Natural killer cell (primary cell): ENCODE data around the gene CLEC16A. TPM values are rescaled to one million over a fixed set of nuclear protein-coding genes. Genes with fewer than 3 reads are reported as not detected.

Experiments used
- ATAC-seq, 3 donors: fragments of 150-1000 bp in 2 of 3; fragments of 200-7000 bp in 1 of 3; cut with Tn5 transposase; 1 replicate in 1 of 3; 2 replicates in 2 of 3; pipeline ENCODE4 v1.10.0; 2021; ENCODE audit warnings: mild to moderate bottlenecking in 2 of 3, moderate library complexity in 2 of 3
- DNase-seq, 2 donors: peaks; one replicate each; pipeline versions ENCODE4 v3.0.0 to v3.0.0-alpha.2; 2013 to 2021; ENCODE audit warnings: mixed read lengths in 1 of 2
- H3K27ac ChIP-seq: one replicate; pipeline ENCODE4 v1.5.1; 2013; ENCODE audit warnings: mild to moderate bottlenecking, low read length
- H3K27me3 ChIP-seq: one replicate; pipeline ENCODE4 v1.6.1; 2013; ENCODE audit warnings: low read length; ENCODE audit not compliant: control insufficient read depth, insufficient read depth
- H3K36me3 ChIP-seq: one replicate; pipeline ENCODE4 v1.6.1; 2013; ENCODE audit warnings: low read length; ENCODE audit not compliant: control insufficient read depth, insufficient read depth
- H3K4me1 ChIP-seq: one replicate; pipeline ENCODE4 v1.6.1; 2013; ENCODE audit warnings: low read length; ENCODE audit not compliant: control insufficient read depth, insufficient read depth
- H3K4me3 ChIP-seq: one replicate; pipeline ENCODE4 v1.5.1; 2013; ENCODE audit warnings: low read length
- H3K9me3 ChIP-seq: one replicate; pipeline ENCODE4 v1.6.1; 2013; ENCODE audit warnings: low read length; ENCODE audit not compliant: control insufficient read depth, insufficient read depth
- H3K27ac Mint-ChIP-seq, 2 donors: one replicate each; pipeline ENCODE4 v1.8.0; 2022; ENCODE audit warnings: mild to moderate bottlenecking in 2 of 2, mixed read lengths in 2 of 2, moderate library complexity in 1 of 2
- H3K27me3 Mint-ChIP-seq, 2 donors: one replicate each; pipeline ENCODE4 v1.8.0; 2022; ENCODE audit warnings: low read depth in 2 of 2, mixed read lengths in 2 of 2
- H3K36me3 Mint-ChIP-seq: one replicate; pipeline ENCODE4 v1.8.0; 2022; ENCODE audit warnings: mixed read lengths
- H3K4me1 Mint-ChIP-seq, 2 donors: one replicate each; pipeline ENCODE4 v1.8.0; 2022; ENCODE audit warnings: mixed read lengths in 2 of 2
- H3K4me3 Mint-ChIP-seq: one replicate; pipeline ENCODE4 v1.8.0; 2022; ENCODE audit warnings: mild to moderate bottlenecking, moderate library complexity, mixed read lengths
- H3K9me3 Mint-ChIP-seq, 2 donors: one replicate each; pipeline ENCODE4 v1.8.0; 2022; ENCODE audit warnings: mixed read lengths in 2 of 2
- WGBS: methylation state at CpG from one replicate; pipeline ENCODE4 v1.1.7; 2013; ENCODE audit warnings: missing lambda C conversion rate; ENCODE audit not compliant: insufficient coverage; 5-methylcytosine and 5-hydroxymethylcytosine counted together
- intact Hi-C: fragments of 100-400 bp; cut with micrococcal nuclease; formaldehyde crosslinking; loops from one replicate; pipeline ENCODE4 v1.14.2; 2022
- total RNA-seq, 4 donors: library from RNA; stranded (reverse); fragments of 120-200 nt in 1 of 4; gene quantifications; one replicate each; pipeline versions ENCODE4 v1.2.3 to v1.2.4, GENCODE V29; 2013 to 2022
- TF ChIP-seq, protein P1 (sequence below): fragments of 200-600 bp; IDR thresholded peaks from one replicate; pipeline ENCODE4 v1.8.0; 2022; ENCODE audit warnings: antibody characterized with exemption

The CLEC16A gene
- total RNA-seq, 3 donors from 2014 or later (not counting 1 experiment from before 2014, with no cell fraction given), result 35.9 to 50.5 (median 37.4) TPM

GRCh38 chr16:11045441-11045840, 101.1 kb downstream of the CLEC16A start:
- 87% methylated on average over 5 of the region's 5 CpGs for WGBS
- no peaks in the 10 kb centered on the region for H3K27me3 Mint-ChIP-seq
- Histone ChIP-seq H3K27ac (no peak overlapping the region), H3K9me3 (no peaks in the 10 kb centered on the region), H3K4me1 (peaks cover 4% of the 10 kb centered on the region), H3K36me3 (peaks cover 40% of the 10 kb centered on the region), H3K27me3 (no peaks in the 10 kb centered on the region), H3K4me3 (no peak overlapping the region)
- peaks cover 11% of the 10 kb centered on the region for H3K36me3 Mint-ChIP-seq
- DNase-seq (no peak), ATAC-seq (no peak)
- no peak overlapping the region for H3K4me3 Mint-ChIP-seq
- no peaks in the 10 kb centered on the region for H3K9me3 Mint-ChIP-seq
- no peak overlapping the region for H3K27ac Mint-ChIP-seq
- peaks cover 0 to under 1% of the 10 kb centered on the region in 2 donors for H3K4me1 Mint-ChIP-seq
- intact Hi-C loops, result no loop called here
- TF ChIP-seq, protein P1, sequence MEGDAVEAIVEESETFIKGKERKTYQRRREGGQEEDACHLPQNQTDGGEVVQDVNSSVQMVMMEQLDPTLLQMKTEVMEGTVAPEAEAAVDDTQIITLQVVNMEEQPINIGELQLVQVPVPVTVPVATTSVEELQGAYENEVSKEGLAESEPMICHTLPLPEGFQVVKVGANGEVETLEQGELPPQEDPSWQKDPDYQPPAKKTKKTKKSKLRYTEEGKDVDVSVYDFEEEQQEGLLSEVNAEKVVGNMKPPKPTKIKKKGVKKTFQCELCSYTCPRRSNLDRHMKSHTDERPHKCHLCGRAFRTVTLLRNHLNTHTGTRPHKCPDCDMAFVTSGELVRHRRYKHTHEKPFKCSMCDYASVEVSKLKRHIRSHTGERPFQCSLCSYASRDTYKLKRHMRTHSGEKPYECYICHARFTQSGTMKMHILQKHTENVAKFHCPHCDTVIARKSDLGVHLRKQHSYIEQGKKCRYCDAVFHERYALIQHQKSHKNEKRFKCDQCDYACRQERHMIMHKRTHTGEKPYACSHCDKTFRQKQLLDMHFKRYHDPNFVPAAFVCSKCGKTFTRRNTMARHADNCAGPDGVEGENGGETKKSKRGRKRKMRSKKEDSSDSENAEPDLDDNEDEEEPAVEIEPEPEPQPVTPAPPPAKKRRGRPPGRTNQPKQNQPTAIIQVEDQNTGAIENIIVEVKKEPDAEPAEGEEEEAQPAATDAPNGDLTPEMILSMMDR, result no peak

- no peak overlapping the region for H3K27ac Mint-ChIP-seq
- Histone ChIP-seq H3K4me3 (no peak overlapping the region), H3K36me3 (peaks cover 38% of the 10 kb centered on the region), H3K9me3 (no peaks in the 10 kb centered on the region), H3K4me1 (peaks cover 8% of the 10 kb centered on the region), H3K27me3 (no peaks in the 10 kb centered on the region), H3K27ac (no peak overlapping the region)
- no peak for ATAC-seq
- peaks cover 0 to 5% of the 10 kb centered on the region in 2 donors for H3K4me1 Mint-ChIP-seq
- H3K4me3 Mint-ChIP-seq, result no peak overlapping the region
- H3K9me3 Mint-ChIP-seq, result no peaks in the 10 kb centered on the region
- no peaks in the 10 kb centered on the region for H3K27me3 Mint-ChIP-seq
- no peak for DNase-seq
- intact Hi-C loops, result no loop called here
- TF ChIP-seq, protein P1, result no peak
- 89% methylated on average over 5 of the region's 5 CpGs for WGBS
- H3K36me3 Mint-ChIP-seq, result peaks cover 11% of the 10 kb centered on the region
These were observed 101.5 kb downstream of the CLEC16A start for GRCh38 chr16:11045846-11046245.

DNA sequence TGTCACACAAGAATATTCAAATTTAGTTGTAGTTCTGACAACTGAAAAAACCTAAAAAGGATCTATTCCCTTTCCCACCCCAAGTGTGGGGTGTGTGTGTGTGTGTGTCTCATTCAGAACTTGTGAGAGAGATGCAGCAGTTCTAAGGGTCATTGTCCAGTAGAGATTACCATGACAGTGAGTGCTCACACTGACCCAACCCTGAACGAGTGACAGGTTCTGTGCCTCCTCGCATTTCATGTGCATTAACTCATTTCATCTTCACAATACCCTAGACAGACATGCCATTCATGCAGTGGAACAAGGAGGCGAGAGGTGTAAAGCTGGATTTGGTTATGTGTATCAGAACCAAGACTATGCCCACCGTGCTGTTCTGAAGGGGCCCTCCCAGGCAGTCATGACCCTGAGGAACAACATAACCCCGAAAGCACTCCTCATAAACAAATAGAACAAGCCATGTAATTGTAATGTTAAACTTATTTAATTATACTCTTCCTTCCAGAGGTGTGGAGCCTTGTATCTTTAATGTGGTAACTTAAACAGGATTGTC, 102.1 kb downstream of the CLEC16A start:
- 100% methylated on average over 4 of the region's 5 CpGs for WGBS
- intact Hi-C loops, result no loop called here
- TF ChIP-seq, protein P1, result no peak
- peaks cover 34% of the 10 kb centered on the region for H3K36me3 ChIP-seq
- peaks cover 14% of the 10 kb centered on the region for H3K4me1 ChIP-seq
- no peak overlapping the region for H3K4me3 ChIP-seq
- H3K4me1 Mint-ChIP-seq, result peaks cover 3 to 9% of the 10 kb centered on the region in 2 donors
- no peak overlapping the region for H3K27ac ChIP-seq
- DNase-seq, result no peak
- H3K36me3 Mint-ChIP-seq, result peaks cover 11% of the 10 kb centered on the region
- no peak overlapping the region for H3K4me3 Mint-ChIP-seq
- no peaks in the 10 kb centered on the region for H3K27me3 ChIP-seq
- H3K27me3 Mint-ChIP-seq, result no peaks in the 10 kb centered on the region
- no peak overlapping the region for H3K27ac Mint-ChIP-seq
- H3K9me3 ChIP-seq, result no peaks in the 10 kb centered on the region
- ATAC-seq, result no peak
- no peaks in the 10 kb centered on the region for H3K9me3 Mint-ChIP-seq

DNA sequence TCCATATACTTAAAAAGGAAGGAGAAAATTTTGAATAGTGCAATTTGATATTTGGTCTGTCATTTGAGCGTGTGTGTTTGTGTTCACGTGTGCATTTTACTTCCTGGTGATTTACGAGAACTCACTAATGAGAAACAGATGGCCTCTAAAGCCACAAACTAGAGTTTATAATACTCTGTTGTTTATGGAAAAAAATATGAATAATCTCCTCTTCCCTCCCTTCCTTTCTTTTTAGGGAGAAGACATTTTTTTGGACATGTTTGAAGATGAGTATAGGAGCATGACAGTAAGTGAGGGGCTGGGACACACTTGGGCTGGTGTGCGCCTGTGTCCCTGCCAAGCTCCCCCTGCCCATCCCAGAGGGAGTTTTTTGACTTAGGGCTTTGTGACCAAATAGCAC, 102.7 kb downstream of the CLEC16A start:
- Mint-ChIP-seq H3K4me1 (peaks cover 9 to 15% of the 10 kb centered on the region in 2 donors), H3K36me3 (peaks cover 11% of the 10 kb centered on the region), H3K9me3 (no peaks in the 10 kb centered on the region), H3K27ac (no peak overlapping the region), H3K27me3 (no peaks in the 10 kb centered on the region), H3K4me3 (no peak overlapping the region)
- DNase-seq, result no peak
- no peak for ATAC-seq
- Histone ChIP-seq H3K9me3 (no peaks in the 10 kb centered on the region), H3K36me3 (peaks cover 32% of the 10 kb centered on the region), H3K27me3 (no peaks in the 10 kb centered on the region), H3K27ac (no peak overlapping the region), H3K4me1 (peaks cover 20% of the 10 kb centered on the region), H3K4me3 (no peak overlapping the region)
- TF ChIP-seq, protein P1, result no peak
- WGBS, result 100% methylated on average over 1 of the region's 4 CpGs
- intact Hi-C loops, result no loop called here
